ENCODE results near the gene METTL9.
"Not testable (repeated sequence)": the region's sequence is repeated elsewhere in the genome, so short reads cannot be mapped to it uniquely, and the experiment has no call there.

METTL9 gene

GRCh38 chr16:21673469-21673868 is 74.1 kb downstream of the METTL9 start:
- ATAC-seq: no peak
- TF ChIP-seq ZNF8 (CRISPR knock-in tag; IDR thresholded peaks at IDR 0.05): peak; percentile 98
- TF ChIP-seq ESRRG (CRISPR knock-in tag; IDR thresholded peaks at IDR 0.05): no peak

- ATAC-seq: not testable (repeated sequence)
Observed at GRCh38 chr16:21674456-21674855, 75.1 kb downstream of the METTL9 start.

GRCh38 chr16:21680714-21681113 is 81.3 kb downstream of the METTL9 start:
- ATAC-seq: not testable (repeated sequence)

- no peak for ATAC-seq
Observed at GRCh38 chr16:21683184-21683583, 83.8 kb downstream of the METTL9 start.

GRCh38 chr16:21684199-21684598 is 84.8 kb downstream of the METTL9 start:
- TF ChIP-seq ZFP30 (CRISPR knock-in tag; IDR thresholded peaks at IDR 0.05): no peak
- TF ChIP-seq ZNF565 (CRISPR knock-in tag; conservative IDR thresholded peaks at IDR 0.05; ENCODE audit: low read depth): no peak
- no peak for TF ChIP-seq OSR1 (CRISPR knock-in tag; IDR thresholded peaks at IDR 0.05)
- no peak for TF ChIP-seq ZNF8 (CRISPR knock-in tag; IDR thresholded peaks at IDR 0.05)
- TF ChIP-seq TSHZ2 (CRISPR knock-in tag; IDR thresholded peaks at IDR 0.05): no peak
- no peak for TF ChIP-seq CSRNP3 (CRISPR knock-in tag; IDR thresholded peaks at IDR 0.05)
- no peak for TF ChIP-seq TOX (CRISPR knock-in tag; IDR thresholded peaks at IDR 0.05; ENCODE audit: borderline replicate concordance)
- no peak for TF ChIP-seq PATZ1 (CRISPR knock-in tag; IDR thresholded peaks at IDR 0.05; ENCODE audit: borderline replicate concordance)
- TF ChIP-seq CSDC2 (CRISPR knock-in tag; IDR thresholded peaks at IDR 0.05): no peak
- no peak for TF ChIP-seq ZFP3 (CRISPR knock-in tag; IDR thresholded peaks at IDR 0.05)
- no peak for TF ChIP-seq POU6F1 (CRISPR knock-in tag; IDR thresholded peaks at IDR 0.05; ENCODE audit: borderline replicate concordance, low read depth)
- TF ChIP-seq RARB (CRISPR knock-in tag; IDR thresholded peaks at IDR 0.05): no peak
- no peak for TF ChIP-seq GLIS3 (CRISPR knock-in tag; IDR thresholded peaks at IDR 0.05)
- TF ChIP-seq ARNTL (CRISPR knock-in tag; IDR thresholded peaks at IDR 0.05; ENCODE audit: borderline replicate concordance, low read depth): no peak
- TF ChIP-seq TCF4 (CRISPR knock-in tag; IDR thresholded peaks at IDR 0.05; ENCODE audit: borderline replicate concordance): no peak
- no peak for TF ChIP-seq ESRRG (CRISPR knock-in tag; IDR thresholded peaks at IDR 0.05)
- TF ChIP-seq ISL1 (CRISPR knock-in tag; IDR thresholded peaks at IDR 0.05): no peak
- TF ChIP-seq ZC3H10 (CRISPR knock-in tag; IDR thresholded peaks at IDR 0.05): no peak
- no peak for TF ChIP-seq BACH2 (CRISPR knock-in tag; IDR thresholded peaks at IDR 0.05; ENCODE audit: borderline replicate concordance)
- no peak for TF ChIP-seq ZNF70 (CRISPR knock-in tag; IDR thresholded peaks at IDR 0.05)
- ATAC-seq: no peak

More at GRCh38 chr16:21683184-21683583, 83.8 kb downstream of the METTL9 start:
- no peak for TF ChIP-seq SNAI2 (CRISPR knock-in tag; IDR thresholded peaks at IDR 0.05)
- no peak for TF ChIP-seq RARB (CRISPR knock-in tag; IDR thresholded peaks at IDR 0.05)
- TF ChIP-seq ZNF8 (CRISPR knock-in tag; IDR thresholded peaks at IDR 0.05): no peak
- TF ChIP-seq TOX (CRISPR knock-in tag; IDR thresholded peaks at IDR 0.05; ENCODE audit: borderline replicate concordance): no peak
- TF ChIP-seq ARNTL (CRISPR knock-in tag; IDR thresholded peaks at IDR 0.05; ENCODE audit: borderline replicate concordance, low read depth): no peak
- no peak for TF ChIP-seq ZFP30 (CRISPR knock-in tag; IDR thresholded peaks at IDR 0.05)

All from SK-N-SH treated with all-trans-retinoic acid at 6 μM for 48 hours (cell line).